PC-9 (cell line): Measurements from ENCODE around the gene SUCLA2.
"Not testable (repeated sequence)": the region's sequence is repeated elsewhere in the genome, so short reads cannot be mapped to it uniquely, and the experiment has no call there.

Experiments
- EZH2 ChIP-seq: fragments of 200-600 bp; sonication (generic); IDR thresholded peaks from 2 replicates; pipeline ENCODE4 v1.8.0; 2017; ENCODE audit warnings: antibody characterized with exemption, low read depth
- TF ChIP-seq, protein P1 (sequence below): fragments of 200-600 bp; sonication (generic); conservative IDR thresholded peaks from 2 replicates; pipeline ENCODE4 v1.6.1; 2017; ENCODE audit warnings: mixed run types, antibody characterized with exemption, mild to moderate bottlenecking, moderate library complexity

DNA sequence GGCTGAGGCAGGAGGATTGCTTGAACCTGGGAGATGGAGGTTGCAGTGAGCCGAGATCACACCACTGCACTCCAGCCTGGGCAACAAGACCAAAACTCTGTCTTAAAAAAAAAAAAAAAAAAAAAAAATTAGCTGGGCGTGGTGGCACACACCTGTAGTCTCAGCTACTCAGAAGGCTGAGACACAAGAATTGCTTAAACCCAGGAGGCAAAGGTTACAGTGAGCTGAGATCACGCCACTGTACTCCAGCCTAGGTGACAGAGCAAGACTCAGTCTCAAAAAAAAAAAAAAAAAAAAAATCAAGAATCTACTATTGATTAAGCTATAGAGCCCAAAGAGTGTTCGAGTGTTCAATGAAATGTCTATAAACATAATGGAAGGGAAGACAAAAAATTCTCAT is 55.9 kb downstream of the SUCLA2 start:
- TF ChIP-seq, protein P1, sequence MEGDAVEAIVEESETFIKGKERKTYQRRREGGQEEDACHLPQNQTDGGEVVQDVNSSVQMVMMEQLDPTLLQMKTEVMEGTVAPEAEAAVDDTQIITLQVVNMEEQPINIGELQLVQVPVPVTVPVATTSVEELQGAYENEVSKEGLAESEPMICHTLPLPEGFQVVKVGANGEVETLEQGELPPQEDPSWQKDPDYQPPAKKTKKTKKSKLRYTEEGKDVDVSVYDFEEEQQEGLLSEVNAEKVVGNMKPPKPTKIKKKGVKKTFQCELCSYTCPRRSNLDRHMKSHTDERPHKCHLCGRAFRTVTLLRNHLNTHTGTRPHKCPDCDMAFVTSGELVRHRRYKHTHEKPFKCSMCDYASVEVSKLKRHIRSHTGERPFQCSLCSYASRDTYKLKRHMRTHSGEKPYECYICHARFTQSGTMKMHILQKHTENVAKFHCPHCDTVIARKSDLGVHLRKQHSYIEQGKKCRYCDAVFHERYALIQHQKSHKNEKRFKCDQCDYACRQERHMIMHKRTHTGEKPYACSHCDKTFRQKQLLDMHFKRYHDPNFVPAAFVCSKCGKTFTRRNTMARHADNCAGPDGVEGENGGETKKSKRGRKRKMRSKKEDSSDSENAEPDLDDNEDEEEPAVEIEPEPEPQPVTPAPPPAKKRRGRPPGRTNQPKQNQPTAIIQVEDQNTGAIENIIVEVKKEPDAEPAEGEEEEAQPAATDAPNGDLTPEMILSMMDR, result not testable (repeated sequence)
- TF ChIP-seq EZH2, result not testable (repeated sequence)
